ENCODE data around the gene HIC1.

- no peak for TF ChIP-seq EP300 (IDR thresholded peaks at IDR 0.05)
- no peak for TF ChIP-seq CTCF (IDR thresholded peaks at IDR 0.05)
- no peak for TF ChIP-seq POLR2A (IDR thresholded peaks at IDR 0.05)
These were observed 29.3 kb downstream of the HIC1 start for GRCh38 chr17:2084036-2084765.
